Astrocyte (in vitro differentiated cells and primary cell): ENCODE results near the gene CCSER1.

Source experiments
- EZH2 ChIP-seq: IDR thresholded peaks from 2 replicates; pipeline ENCODE4 v1.6.1; 2012; ENCODE audit warnings: mild to moderate bottlenecking, low read length, inconsistent platforms; ENCODE audit not compliant: insufficient read depth
- TF ChIP-seq, protein P1 (sequence below): IDR thresholded peaks from 2 replicates; pipeline ENCODE4 v1.5.1; 2011; ENCODE audit warnings: low read depth, mild to moderate bottlenecking, inconsistent platforms, low read length, moderate library complexity; ENCODE audit not compliant: insufficient read depth

DNA sequence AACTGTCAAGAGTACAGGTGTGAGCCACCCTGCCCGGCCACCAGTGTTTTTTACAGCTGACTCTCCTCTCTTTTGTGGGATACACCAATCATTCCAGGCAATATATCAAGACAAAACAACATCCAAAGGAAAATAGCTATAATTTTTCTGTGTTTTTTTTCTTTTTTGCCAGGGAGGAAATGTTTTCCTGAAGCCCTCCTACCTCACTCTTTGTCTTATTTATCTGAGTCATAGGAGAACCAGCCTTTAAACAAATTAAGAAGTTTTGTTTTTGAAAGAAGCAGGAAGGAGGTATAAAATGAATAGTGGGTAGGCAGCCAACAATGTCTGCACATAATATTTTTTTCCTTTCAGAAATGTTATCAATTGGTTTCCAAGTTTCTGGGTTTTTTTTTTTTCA is 493.9 kb downstream of the CCSER1 start:
- TF ChIP-seq, protein P1, sequence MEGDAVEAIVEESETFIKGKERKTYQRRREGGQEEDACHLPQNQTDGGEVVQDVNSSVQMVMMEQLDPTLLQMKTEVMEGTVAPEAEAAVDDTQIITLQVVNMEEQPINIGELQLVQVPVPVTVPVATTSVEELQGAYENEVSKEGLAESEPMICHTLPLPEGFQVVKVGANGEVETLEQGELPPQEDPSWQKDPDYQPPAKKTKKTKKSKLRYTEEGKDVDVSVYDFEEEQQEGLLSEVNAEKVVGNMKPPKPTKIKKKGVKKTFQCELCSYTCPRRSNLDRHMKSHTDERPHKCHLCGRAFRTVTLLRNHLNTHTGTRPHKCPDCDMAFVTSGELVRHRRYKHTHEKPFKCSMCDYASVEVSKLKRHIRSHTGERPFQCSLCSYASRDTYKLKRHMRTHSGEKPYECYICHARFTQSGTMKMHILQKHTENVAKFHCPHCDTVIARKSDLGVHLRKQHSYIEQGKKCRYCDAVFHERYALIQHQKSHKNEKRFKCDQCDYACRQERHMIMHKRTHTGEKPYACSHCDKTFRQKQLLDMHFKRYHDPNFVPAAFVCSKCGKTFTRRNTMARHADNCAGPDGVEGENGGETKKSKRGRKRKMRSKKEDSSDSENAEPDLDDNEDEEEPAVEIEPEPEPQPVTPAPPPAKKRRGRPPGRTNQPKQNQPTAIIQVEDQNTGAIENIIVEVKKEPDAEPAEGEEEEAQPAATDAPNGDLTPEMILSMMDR = no peak
- no peak for TF ChIP-seq EZH2
